ENCODE data around the gene ACP4. TPM values are rescaled to one million over a fixed set of nuclear protein-coding genes. Genes with fewer than 3 reads are reported as not detected.
"Not testable (repeated sequence)": the region's sequence is repeated elsewhere in the genome, so short reads cannot be mapped to it uniquely, and the experiment has no call there.

ACP4 gene
- total RNA-seq, 2 donors from 2014 or later = not detected

GRCh38 chr19:50780753-50781435 is 9.3 kb upstream of the ACP4 start:
- Mint-ChIP-seq H3K27ac (no peak overlapping the region), H3K9me3 (no peaks in the 10 kb centered on the region), H3K27me3 (ENCODE audit: insufficient read depth) (peaks cover 83% of the 10 kb centered on the region), H3K4me1 (peaks cover 5% of the 10 kb centered on the region), H3K4me3 (no peak overlapping the region), H3K36me3 (ENCODE audit: low read depth) (no peaks in the 10 kb centered on the region)
- H3K27ac ChIP-seq (ENCODE audit: low read depth, low read length) = no peak overlapping the region
- no peak overlapping the region for H3K9ac ChIP-seq (ENCODE audit: extremely low read depth, low read length, poor library complexity, severe bottlenecking)
- no peak for DNase-seq
- TF ChIP-seq CTCF (conservative IDR thresholded peaks at IDR 0.05) = no peak
- H3K4me3 ChIP-seq (ENCODE audit: low read length) = no peak overlapping the region
- no peaks in the 10 kb centered on the region for H3K4me1 ChIP-seq (ENCODE audit: control insufficient read depth, insufficient read depth, low read length)
- WGBS, 2 experiments (ENCODE audit: insufficient coverage in 1 of 2, insufficient read length in 1 of 2) = 82 to 85% methylated on average over 13 to 16 of the region's 16 CpGs
- peaks cover 39% of the 10 kb centered on the region for H3K27me3 ChIP-seq (ENCODE audit: control insufficient read depth, insufficient read depth, low read length, poor library complexity, severe bottlenecking)
- H3K36me3 ChIP-seq (ENCODE audit: control insufficient read depth, insufficient read depth, low read length) = no peaks in the 10 kb centered on the region
- no peaks in the 10 kb centered on the region for H3K9me3 ChIP-seq (ENCODE audit: control insufficient read depth, low read length)

GRCh38 chr19:50783848-50784152 is 6.4 kb upstream of the ACP4 start:
- not testable (repeated sequence) for H3K9me3 Mint-ChIP-seq; H3K36me3 Mint-ChIP-seq (ENCODE audit: low read depth); H3K4me1 Mint-ChIP-seq; H3K4me3 ChIP-seq (ENCODE audit: low read length); H3K9ac ChIP-seq (ENCODE audit: extremely low read depth, low read length, poor library complexity, severe bottlenecking); H3K4me1 ChIP-seq (ENCODE audit: control insufficient read depth, insufficient read depth, low read length); H3K4me3 Mint-ChIP-seq; H3K27ac ChIP-seq (ENCODE audit: low read depth, low read length); DNase-seq; H3K27ac Mint-ChIP-seq; H3K36me3 ChIP-seq (ENCODE audit: control insufficient read depth, insufficient read depth, low read length); H3K9me3 ChIP-seq (ENCODE audit: control insufficient read depth, low read length)
- 48 to 53% methylated on average over 8 of the region's 8 CpGs for WGBS, 2 experiments (ENCODE audit: insufficient coverage in 1 of 2, insufficient read length in 1 of 2)
- H3K27me3 Mint-ChIP-seq (ENCODE audit: insufficient read depth) = peaks cover 70% of the 10 kb centered on the region
- H3K27me3 ChIP-seq (ENCODE audit: control insufficient read depth, insufficient read depth, low read length, poor library complexity, severe bottlenecking) = peaks cover 20% of the 10 kb centered on the region

- H3K36me3 ChIP-seq (ENCODE audit: control insufficient read depth, insufficient read depth, low read length) = no peaks in the 10 kb centered on the region
- peaks cover 61% of the 10 kb centered on the region for H3K27me3 Mint-ChIP-seq (ENCODE audit: insufficient read depth)
- no peak overlapping the region for H3K4me3 ChIP-seq (ENCODE audit: low read length)
- H3K9me3 Mint-ChIP-seq = no peaks in the 10 kb centered on the region
- WGBS, 2 experiments (ENCODE audit: insufficient coverage in 1 of 2, insufficient read length in 1 of 2) = 96% methylated on average over 3 of the region's 3 CpGs; no CpG with 5 or more reads in 1 of the 2 experiments
- no peaks in the 10 kb centered on the region for H3K36me3 Mint-ChIP-seq (ENCODE audit: low read depth)
- H3K4me1 ChIP-seq (ENCODE audit: control insufficient read depth, insufficient read depth, low read length) = no peaks in the 10 kb centered on the region
- H3K9ac ChIP-seq (ENCODE audit: extremely low read depth, low read length, poor library complexity, severe bottlenecking) = no peak overlapping the region
- no peak overlapping the region for H3K27ac Mint-ChIP-seq
- H3K4me3 Mint-ChIP-seq = no peak overlapping the region
- H3K4me1 Mint-ChIP-seq = no peaks in the 10 kb centered on the region
- H3K27ac ChIP-seq (ENCODE audit: low read depth, low read length) = no peak overlapping the region
- no peaks in the 10 kb centered on the region for H3K9me3 ChIP-seq (ENCODE audit: control insufficient read depth, low read length)
- no peak for DNase-seq
- no peak for TF ChIP-seq CTCF (conservative IDR thresholded peaks at IDR 0.05)
- peaks cover 11% of the 10 kb centered on the region for H3K27me3 ChIP-seq (ENCODE audit: control insufficient read depth, insufficient read depth, low read length, poor library complexity, severe bottlenecking)
These were observed 5.5 kb upstream of the ACP4 start for GRCh38 chr19:50784710-50785109.

GRCh38 chr19:50785329-50785728 is 4.9 kb upstream of the ACP4 start:
- Histone ChIP-seq H3K27ac (ENCODE audit: low read depth, low read length) (no peak overlapping the region), H3K9me3 (ENCODE audit: control insufficient read depth, low read length) (no peaks in the 10 kb centered on the region), H3K4me1 (ENCODE audit: control insufficient read depth, insufficient read depth, low read length) (no peaks in the 10 kb centered on the region), H3K4me3 (ENCODE audit: low read length) (no peak overlapping the region), H3K9ac (ENCODE audit: extremely low read depth, low read length, poor library complexity, severe bottlenecking) (no peak overlapping the region), H3K27me3 (ENCODE audit: control insufficient read depth, insufficient read depth, low read length, poor library complexity, severe bottlenecking) (peaks cover 5% of the 10 kb centered on the region), H3K36me3 (ENCODE audit: control insufficient read depth, insufficient read depth, low read length) (no peaks in the 10 kb centered on the region)
- Mint-ChIP-seq H3K27ac (no peak overlapping the region), H3K36me3 (ENCODE audit: low read depth) (no peaks in the 10 kb centered on the region), H3K27me3 (ENCODE audit: insufficient read depth) (peaks cover 55% of the 10 kb centered on the region), H3K9me3 (no peaks in the 10 kb centered on the region), H3K4me3 (no peak overlapping the region), H3K4me1 (no peaks in the 10 kb centered on the region)
- no peak for DNase-seq
- WGBS, 2 experiments (ENCODE audit: insufficient coverage in 1 of 2, insufficient read length in 1 of 2) = 91 to 92% methylated on average over 7 to 12 of the region's 12 CpGs
- TF ChIP-seq CTCF (conservative IDR thresholded peaks at IDR 0.05) = no peak
